Measurements from ENCODE around the gene B4GALT2. TPM values are rescaled to one million over a fixed set of nuclear protein-coding genes. Genes with fewer than 3 reads are reported as not detected.

The B4GALT2 gene
- total and polyA plus RNA-seq, 9 of the 15 experiments (the other 6 are each of a cell fraction or from before 2014, with no cell fraction given): 1.3 to 86.8 (median 43.8) TPM

DNA sequence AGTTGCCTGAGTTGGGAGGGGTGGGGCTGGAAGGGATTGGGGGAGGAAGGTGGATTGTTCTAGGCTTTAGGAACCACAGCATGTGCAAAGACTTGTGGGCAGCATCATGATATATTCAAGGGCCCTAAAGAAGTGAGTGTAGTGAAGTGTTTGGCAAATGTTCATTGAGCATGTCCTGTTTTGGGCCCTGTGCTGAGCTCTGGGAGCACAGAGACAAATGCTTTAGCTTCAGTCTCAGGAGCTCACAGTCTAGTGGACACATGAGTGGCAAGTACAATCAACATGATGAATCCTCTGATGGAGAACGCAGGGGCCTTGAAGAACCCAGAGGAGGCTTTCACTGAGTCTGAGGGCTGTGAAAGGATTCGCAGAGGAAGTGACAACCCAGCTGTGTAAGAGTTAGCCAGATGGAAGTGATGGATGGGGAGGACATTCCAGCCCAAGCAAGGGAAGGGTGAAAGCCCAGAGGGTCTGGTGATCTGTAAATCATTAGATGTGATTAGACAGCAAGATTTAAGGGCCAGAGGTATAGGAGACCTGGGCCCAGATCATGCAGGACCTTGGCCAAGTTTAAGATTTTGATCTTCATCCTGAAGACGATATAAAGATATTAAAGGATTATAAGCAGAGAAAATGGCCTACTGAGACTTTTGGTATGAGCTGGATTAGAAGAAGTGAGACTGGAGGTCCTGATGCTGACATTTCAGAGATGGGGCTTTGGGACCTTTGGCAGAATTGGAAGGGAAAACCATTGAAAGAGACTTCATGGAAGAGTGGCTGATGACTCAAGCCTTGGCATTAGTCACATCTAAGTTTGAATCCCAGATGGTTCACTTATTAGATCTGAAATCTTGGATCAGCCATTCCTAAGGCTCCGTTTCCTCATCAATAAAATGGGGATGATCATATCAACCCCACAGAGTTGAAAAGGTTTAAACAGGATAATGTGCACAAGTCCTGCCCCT lies 27.7 kb upstream of the B4GALT2 start (continued):
- TF ChIP-seq, protein P1, sequence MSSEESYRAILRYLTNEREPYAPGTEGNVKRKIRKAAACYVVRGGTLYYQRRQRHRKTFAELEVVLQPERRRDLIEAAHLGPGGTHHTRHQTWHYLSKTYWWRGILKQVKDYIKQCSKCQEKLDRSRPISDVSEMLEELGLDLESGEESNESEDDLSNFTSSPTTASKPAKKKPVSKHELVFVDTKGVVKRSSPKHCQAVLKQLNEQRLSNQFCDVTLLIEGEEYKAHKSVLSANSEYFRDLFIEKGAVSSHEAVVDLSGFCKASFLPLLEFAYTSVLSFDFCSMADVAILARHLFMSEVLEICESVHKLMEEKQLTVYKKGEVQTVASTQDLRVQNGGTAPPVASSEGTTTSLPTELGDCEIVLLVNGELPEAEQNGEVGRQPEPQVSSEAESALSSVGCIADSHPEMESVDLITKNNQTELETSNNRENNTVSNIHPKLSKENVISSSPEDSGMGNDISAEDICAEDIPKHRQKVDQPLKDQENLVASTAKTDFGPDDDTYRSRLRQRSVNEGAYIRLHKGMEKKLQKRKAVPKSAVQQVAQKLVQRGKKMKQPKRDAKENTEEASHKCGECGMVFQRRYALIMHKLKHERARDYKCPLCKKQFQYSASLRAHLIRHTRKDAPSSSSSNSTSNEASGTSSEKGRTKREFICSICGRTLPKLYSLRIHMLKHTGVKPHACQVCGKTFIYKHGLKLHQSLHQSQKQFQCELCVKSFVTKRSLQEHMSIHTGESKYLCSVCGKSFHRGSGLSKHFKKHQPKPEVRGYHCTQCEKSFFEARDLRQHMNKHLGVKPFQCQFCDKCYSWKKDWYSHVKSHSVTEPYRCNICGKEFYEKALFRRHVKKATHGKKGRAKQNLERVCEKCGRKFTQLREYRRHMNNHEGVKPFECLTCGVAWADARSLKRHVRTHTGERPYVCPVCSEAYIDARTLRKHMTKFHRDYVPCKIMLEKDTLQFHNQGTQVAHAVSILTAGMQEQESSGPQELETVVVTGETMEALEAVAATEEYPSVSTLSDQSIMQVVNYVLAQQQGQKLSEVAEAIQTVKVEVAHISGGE (CRISPR knock-in tag; IDR thresholded peaks at IDR 0.05): no peak
- TF ChIP-seq, protein P2, sequence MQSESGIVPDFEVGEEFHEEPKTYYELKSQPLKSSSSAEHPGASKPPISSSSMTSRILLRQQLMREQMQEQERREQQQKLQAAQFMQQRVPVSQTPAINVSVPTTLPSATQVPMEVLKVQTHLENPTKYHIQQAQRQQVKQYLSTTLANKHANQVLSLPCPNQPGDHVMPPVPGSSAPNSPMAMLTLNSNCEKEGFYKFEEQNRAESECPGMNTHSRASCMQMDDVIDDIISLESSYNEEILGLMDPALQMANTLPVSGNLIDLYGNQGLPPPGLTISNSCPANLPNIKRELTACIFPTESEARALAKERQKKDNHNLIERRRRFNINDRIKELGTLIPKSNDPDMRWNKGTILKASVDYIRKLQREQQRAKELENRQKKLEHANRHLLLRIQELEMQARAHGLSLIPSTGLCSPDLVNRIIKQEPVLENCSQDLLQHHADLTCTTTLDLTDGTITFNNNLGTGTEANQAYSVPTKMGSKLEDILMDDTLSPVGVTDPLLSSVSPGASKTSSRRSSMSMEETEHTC (IDR thresholded peaks at IDR 0.05): no peak
- TF ChIP-seq NCOA1 (IDR thresholded peaks at IDR 0.05; ENCODE audit: low read depth) (no peak), RBM14 (IDR thresholded peaks at IDR 0.05; ENCODE audit: borderline replicate concordance, insufficient read depth, low read depth, low read length) (no peak), CEBPG (CRISPR knock-in tag; IDR thresholded peaks at IDR 0.05) (no peak), CEBPG (tag; conservative IDR thresholded peaks at IDR 0.05 in 1 of 2, IDR thresholded peaks at IDR 0.05 in 1 of 2) (no peak)

Measured in K562 (cell line).